IMR-90 (cell line): ENCODE results near the gene ZNF407.

Experiments
- CTCF ChIP-seq: conservative IDR thresholded peaks from 2 replicates; pipeline ENCODE4 v1.5.1; 2012; ENCODE audit warnings: mild to moderate bottlenecking, low read depth, low read length, improper control_type of control experiment
- POLR2A ChIP-seq: IDR thresholded peaks from 2 replicates; pipeline ENCODE4 v1.6.1; 2012; ENCODE audit warnings: mild to moderate bottlenecking, low read depth, low read length
- RAD21 ChIP-seq: IDR thresholded peaks from 2 replicates; pipeline ENCODE4 v1.6.1; 2012; ENCODE audit warnings: low read length, improper control_type of control experiment

- no peak for TF ChIP-seq CTCF
- no peak for TF ChIP-seq POLR2A
- no peak for TF ChIP-seq RAD21
Measured at GRCh38 chr18:74724186-74724585, 126.5 kb downstream of the ZNF407 start.
